Body of pancreas (tissue), 4 donors: ENCODE measurements around the gene RBM38.

Experiments
- POLR2A ChIP-seq, 3 donors: fragments of 450-650 bp; IDR thresholded peaks; one replicate each; pipeline ENCODE4 v1.6.1; 2016; ENCODE audit warnings: antibody characterized with exemption in 3 of 3, mild to moderate bottlenecking in 2 of 3
- TF ChIP-seq, protein P1 (sequence below), 7 experiments: fragments of 450-650 bp in 4 of 7; fragments of 200-600 bp in 3 of 7; sonication (generic) in 3 of 7; IDR thresholded peaks; one replicate each; pipeline ENCODE4 v1.5.1; 2016 to 2019; ENCODE audit warnings: antibody characterized with exemption in 7 of 7

DNA sequence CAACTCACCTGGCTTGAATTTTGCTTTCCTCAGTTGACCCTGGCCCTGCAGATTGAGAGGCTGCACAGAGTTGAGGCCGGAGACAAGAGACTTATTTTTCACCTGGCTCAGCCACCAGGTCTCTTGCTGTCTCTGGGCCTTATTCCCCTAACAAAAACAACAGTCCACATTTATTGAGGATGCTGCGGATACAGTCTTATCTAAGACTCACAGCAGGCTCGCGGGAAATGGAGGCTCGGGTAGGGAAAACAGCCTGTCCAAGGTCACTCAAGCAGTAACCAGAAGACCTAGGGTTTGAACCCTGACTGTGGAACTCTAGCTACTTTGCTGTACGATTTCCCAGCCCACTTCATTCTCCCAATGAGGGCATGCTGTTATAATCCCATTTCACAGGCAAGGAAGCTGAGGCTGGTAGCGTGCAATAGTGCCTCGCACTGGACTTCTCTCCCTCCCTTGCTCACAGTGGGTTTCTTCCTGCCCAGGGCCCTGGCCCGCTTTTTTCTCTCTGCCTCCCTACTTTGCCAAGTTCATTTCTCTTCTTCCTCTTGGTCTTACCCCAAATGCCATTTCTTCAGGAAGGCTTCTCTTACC lies 57.7 kb downstream of the RBM38 start:
- TF ChIP-seq, protein P1, sequence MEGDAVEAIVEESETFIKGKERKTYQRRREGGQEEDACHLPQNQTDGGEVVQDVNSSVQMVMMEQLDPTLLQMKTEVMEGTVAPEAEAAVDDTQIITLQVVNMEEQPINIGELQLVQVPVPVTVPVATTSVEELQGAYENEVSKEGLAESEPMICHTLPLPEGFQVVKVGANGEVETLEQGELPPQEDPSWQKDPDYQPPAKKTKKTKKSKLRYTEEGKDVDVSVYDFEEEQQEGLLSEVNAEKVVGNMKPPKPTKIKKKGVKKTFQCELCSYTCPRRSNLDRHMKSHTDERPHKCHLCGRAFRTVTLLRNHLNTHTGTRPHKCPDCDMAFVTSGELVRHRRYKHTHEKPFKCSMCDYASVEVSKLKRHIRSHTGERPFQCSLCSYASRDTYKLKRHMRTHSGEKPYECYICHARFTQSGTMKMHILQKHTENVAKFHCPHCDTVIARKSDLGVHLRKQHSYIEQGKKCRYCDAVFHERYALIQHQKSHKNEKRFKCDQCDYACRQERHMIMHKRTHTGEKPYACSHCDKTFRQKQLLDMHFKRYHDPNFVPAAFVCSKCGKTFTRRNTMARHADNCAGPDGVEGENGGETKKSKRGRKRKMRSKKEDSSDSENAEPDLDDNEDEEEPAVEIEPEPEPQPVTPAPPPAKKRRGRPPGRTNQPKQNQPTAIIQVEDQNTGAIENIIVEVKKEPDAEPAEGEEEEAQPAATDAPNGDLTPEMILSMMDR (IDR thresholded peaks at IDR 0.05), result no peak
- TF ChIP-seq POLR2A (IDR thresholded peaks at IDR 0.05), result no peak
